WTC11 (cell line): ENCODE data around the gene UBE2J2.

ENCODE experiments used
- CBFB ChIP-seq: sonication (generic); formaldehyde crosslinking; IDR thresholded peaks from 2 replicates; pipeline ENCODE4 v1.8.1; 2022; ENCODE audit warnings: mild to moderate bottlenecking, low read depth, missing genetic modification reagents
- CREB1 ChIP-seq: sonication (generic); formaldehyde crosslinking; IDR thresholded peaks from 2 replicates; pipeline ENCODE4 v1.8.0; 2023; ENCODE audit warnings: mild to moderate bottlenecking, missing genetic modification reagents
- CTCF ChIP-seq: fragments of 200-600 bp; IDR thresholded peaks from 2 replicates; pipeline ENCODE4 v1.8.0; 2022; ENCODE audit warnings: antibody characterized with exemption
- ELF4 ChIP-seq: sonication (generic); formaldehyde crosslinking; IDR thresholded peaks from 2 replicates; pipeline ENCODE4 v1.8.1; 2022; ENCODE audit warnings: low read depth, mild to moderate bottlenecking, moderate library complexity, missing genetic modification reagents
- KAT7 ChIP-seq: sonication (generic); formaldehyde crosslinking; IDR thresholded peaks from 2 replicates; pipeline ENCODE4 v1.8.1; 2023; ENCODE audit warnings: missing genetic modification reagents, mild to moderate bottlenecking, borderline replicate concordance
- NFATC4 ChIP-seq: fragments of 250-450 bp; sonication (Bioruptor Pico); IDR thresholded peaks from 2 replicates; pipeline ENCODE4 v1.9.0; 2021; ENCODE audit warnings: mild to moderate bottlenecking
- TP53 ChIP-seq: sonication (generic); formaldehyde crosslinking; IDR thresholded peaks from 2 replicates; pipeline ENCODE4 v1.8.1; 2023; ENCODE audit warnings: mild to moderate bottlenecking, missing genetic modification reagents
- ZNF121 ChIP-seq: sonication (generic); formaldehyde crosslinking; IDR thresholded peaks from 2 replicates; pipeline ENCODE4 v1.8.0; 2023; ENCODE audit warnings: missing genetic modification reagents
- ZNF263 ChIP-seq: sonication (generic); formaldehyde crosslinking; IDR thresholded peaks from 2 replicates; pipeline ENCODE4 v1.8.1; 2022; ENCODE audit warnings: low read depth, mild to moderate bottlenecking, moderate library complexity, missing genetic modification reagents
- ZNF281 ChIP-seq: sonication (generic); formaldehyde crosslinking; IDR thresholded peaks from 2 replicates; pipeline ENCODE4 v1.8.0; 2023; ENCODE audit warnings: mild to moderate bottlenecking, missing genetic modification reagents
- TF ChIP-seq, protein P1 (sequence below): sonication (generic); formaldehyde crosslinking; IDR thresholded peaks from 2 replicates; pipeline ENCODE4 v1.8.0; 2022; ENCODE audit warnings: mild to moderate bottlenecking, missing genetic modification reagents
- TF ChIP-seq, protein P2 (sequence below): sonication (generic); formaldehyde crosslinking; IDR thresholded peaks from 2 replicates; pipeline ENCODE4 v1.8.1; 2023; ENCODE audit warnings: mild to moderate bottlenecking, missing genetic modification reagents, moderate library complexity

DNA sequence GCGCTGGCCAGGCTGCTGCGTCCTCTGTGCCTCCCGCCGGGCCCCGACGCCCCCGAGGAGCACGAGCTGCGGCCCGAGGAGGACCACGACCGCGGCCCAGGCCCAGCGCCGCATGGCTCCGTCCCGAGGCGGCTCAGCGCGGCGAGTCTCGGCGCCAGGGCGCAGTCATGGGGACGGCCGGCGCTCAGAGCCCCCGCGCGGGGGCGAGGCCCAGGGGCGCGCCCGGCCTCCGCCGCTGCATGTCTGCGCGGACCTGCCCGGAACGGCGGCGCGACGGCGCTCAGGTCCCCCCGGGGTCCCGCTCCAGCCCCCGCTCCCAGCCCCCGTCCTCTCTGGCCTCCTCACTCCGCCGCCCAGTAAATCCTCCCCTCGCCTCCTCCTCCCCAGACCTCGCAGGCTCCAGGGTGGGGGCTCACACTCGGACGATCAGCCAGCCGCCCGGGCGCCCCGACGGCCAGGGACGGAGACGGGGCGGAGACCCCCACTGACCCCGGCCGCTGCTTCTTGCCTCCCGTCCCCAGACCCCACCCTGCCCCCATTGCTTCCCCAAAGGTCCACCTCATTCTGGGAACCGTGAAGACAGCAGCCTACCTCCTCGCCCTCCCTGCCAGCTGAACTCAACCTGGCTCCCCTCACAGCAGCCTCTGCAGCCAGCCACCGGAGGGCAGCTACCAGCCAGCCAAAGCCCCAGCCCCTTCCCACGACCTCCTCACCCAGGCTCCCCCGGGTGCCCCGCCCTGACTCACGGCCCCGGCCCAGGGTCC, 26.9 kb downstream of the UBE2J2 start, which contains the start of gene C1QTNF12:
- TF ChIP-seq ZNF281 (CRISPR knock-in tag) (no peak), CTCF (no peak), KAT7 (CRISPR knock-in tag) (no peak), ZNF121 (CRISPR knock-in tag) (no peak), ZNF263 (CRISPR knock-in tag) (no peak; the same call in none of the 2 replicates), CREB1 (CRISPR knock-in tag) (no peak), ELF4 (CRISPR knock-in tag) (no peak), CBFB (CRISPR knock-in tag) (no peak), NFATC4 (CRISPR knock-in tag) (no peak), TP53 (CRISPR knock-in tag) (no peak)
- TF ChIP-seq, protein P1, sequence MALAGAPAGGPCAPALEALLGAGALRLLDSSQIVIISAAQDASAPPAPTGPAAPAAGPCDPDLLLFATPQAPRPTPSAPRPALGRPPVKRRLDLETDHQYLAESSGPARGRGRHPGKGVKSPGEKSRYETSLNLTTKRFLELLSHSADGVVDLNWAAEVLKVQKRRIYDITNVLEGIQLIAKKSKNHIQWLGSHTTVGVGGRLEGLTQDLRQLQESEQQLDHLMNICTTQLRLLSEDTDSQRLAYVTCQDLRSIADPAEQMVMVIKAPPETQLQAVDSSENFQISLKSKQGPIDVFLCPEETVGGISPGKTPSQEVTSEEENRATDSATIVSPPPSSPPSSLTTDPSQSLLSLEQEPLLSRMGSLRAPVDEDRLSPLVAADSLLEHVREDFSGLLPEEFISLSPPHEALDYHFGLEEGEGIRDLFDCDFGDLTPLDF (CRISPR knock-in tag): no peak
- TF ChIP-seq, protein P2, sequence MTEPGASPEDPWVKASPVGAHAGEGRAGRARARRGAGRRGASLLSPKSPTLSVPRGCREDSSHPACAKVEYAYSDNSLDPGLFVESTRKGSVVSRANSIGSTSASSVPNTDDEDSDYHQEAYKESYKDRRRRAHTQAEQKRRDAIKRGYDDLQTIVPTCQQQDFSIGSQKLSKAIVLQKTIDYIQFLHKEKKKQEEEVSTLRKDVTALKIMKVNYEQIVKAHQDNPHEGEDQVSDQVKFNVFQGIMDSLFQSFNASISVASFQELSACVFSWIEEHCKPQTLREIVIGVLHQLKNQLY: no peak
